KMS-11 (cell line): ENCODE measurements around the gene HACL1.

Experiments
- H2AFZ ChIP-seq: fragments of 200-600 bp; sonication (generic); 2 replicates; pipeline ENCODE4 v1.6.1; 2016; ENCODE audit warnings: antibody characterized with exemption, mixed run types, low read depth
- H3K27ac ChIP-seq: fragments of 200-600 bp; sonication (generic); 2 replicates; pipeline ENCODE4 v1.6.1; 2016; ENCODE audit warnings: mild to moderate bottlenecking, mixed run types
- H3K27me3 ChIP-seq: fragments of 200-600 bp; sonication (generic); 2 replicates; pipeline ENCODE4 v1.6.1; 2017; ENCODE audit warnings: mild to moderate bottlenecking, low read depth, mixed run types, moderate library complexity; ENCODE audit not compliant: insufficient read depth
- H3K36me3 ChIP-seq: fragments of 200-600 bp; sonication (generic); 2 replicates; pipeline ENCODE4 v1.6.1; 2017; ENCODE audit warnings: mild to moderate bottlenecking, mixed run types; ENCODE audit not compliant: insufficient read depth
- H3K4me1 ChIP-seq: fragments of 200-600 bp; sonication (generic); 2 replicates; pipeline ENCODE4 v1.6.1; 2016; ENCODE audit warnings: mild to moderate bottlenecking, low read depth, mixed run types; ENCODE audit not compliant: poor library complexity, severe bottlenecking
- H3K4me2 ChIP-seq: fragments of 200-600 bp; sonication (generic); 2 replicates; pipeline ENCODE4 v1.7.0; 2016; ENCODE audit warnings: mild to moderate bottlenecking, mixed run types
- H3K4me3 ChIP-seq: fragments of 200-600 bp; sonication (generic); IDR thresholded peaks from 2 replicates; pipeline ENCODE4 v1.6.1; 2017; ENCODE audit warnings: low read depth, low read length, mixed read lengths; ENCODE audit not compliant: insufficient read depth
- H3K79me2 ChIP-seq: fragments of 200-600 bp; sonication (generic); 2 replicates; pipeline ENCODE4 v1.6.1; 2016; ENCODE audit warnings: low read depth, mixed run types; ENCODE audit not compliant: insufficient read depth
- H3K9ac ChIP-seq: fragments of 200-600 bp; sonication (generic); 2 replicates; pipeline ENCODE4 v1.6.1; 2016; ENCODE audit warnings: mild to moderate bottlenecking, mixed run types
- H4K20me1 ChIP-seq: fragments of 200-600 bp; sonication (generic); 2 replicates; pipeline ENCODE4 v1.6.1; 2016; ENCODE audit warnings: mild to moderate bottlenecking, mixed run types; ENCODE audit not compliant: insufficient read depth
- TF ChIP-seq, protein P1 (sequence below): fragments of 200-600 bp; sonication (generic); conservative IDR thresholded peaks from 2 replicates; pipeline ENCODE4 v1.6.1; 2017; ENCODE audit warnings: low read depth, mild to moderate bottlenecking, antibody characterized with exemption, low read length, moderate library complexity, mixed read lengths

The HACL1 gene

DNA sequence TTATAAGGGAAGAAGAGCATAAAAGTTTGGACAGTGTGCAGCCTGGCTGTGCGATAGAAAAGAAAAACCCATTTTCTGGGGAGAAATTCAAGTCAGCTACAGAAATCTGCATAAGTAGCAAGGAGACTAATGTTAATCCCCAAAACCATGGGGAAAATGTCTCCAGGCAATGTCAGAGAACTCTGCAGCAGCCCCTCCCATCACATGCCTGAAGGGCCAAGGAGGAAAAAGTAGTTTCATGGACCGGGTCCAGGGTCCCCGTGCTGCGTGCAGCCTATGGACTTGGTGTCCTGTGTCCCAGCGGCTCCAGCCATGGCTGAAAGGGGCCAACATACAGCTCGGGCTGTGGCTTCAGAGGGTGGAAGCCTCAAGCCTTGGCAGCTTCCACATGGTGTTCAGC is 51.5 kb downstream of the HACL1 start:
- TF ChIP-seq, protein P1, sequence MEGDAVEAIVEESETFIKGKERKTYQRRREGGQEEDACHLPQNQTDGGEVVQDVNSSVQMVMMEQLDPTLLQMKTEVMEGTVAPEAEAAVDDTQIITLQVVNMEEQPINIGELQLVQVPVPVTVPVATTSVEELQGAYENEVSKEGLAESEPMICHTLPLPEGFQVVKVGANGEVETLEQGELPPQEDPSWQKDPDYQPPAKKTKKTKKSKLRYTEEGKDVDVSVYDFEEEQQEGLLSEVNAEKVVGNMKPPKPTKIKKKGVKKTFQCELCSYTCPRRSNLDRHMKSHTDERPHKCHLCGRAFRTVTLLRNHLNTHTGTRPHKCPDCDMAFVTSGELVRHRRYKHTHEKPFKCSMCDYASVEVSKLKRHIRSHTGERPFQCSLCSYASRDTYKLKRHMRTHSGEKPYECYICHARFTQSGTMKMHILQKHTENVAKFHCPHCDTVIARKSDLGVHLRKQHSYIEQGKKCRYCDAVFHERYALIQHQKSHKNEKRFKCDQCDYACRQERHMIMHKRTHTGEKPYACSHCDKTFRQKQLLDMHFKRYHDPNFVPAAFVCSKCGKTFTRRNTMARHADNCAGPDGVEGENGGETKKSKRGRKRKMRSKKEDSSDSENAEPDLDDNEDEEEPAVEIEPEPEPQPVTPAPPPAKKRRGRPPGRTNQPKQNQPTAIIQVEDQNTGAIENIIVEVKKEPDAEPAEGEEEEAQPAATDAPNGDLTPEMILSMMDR: no peak
- no peaks in the 10 kb centered on the region for H3K79me2 ChIP-seq
- H3K4me1 ChIP-seq: no peaks in the 10 kb centered on the region
- no peak overlapping the region for H2AFZ ChIP-seq
- no peak overlapping the region for H3K27ac ChIP-seq
- no peaks in the 10 kb centered on the region for H3K36me3 ChIP-seq
- H3K4me3 ChIP-seq: no peak overlapping the region
- no peak overlapping the region for H3K4me2 ChIP-seq
- no peaks in the 10 kb centered on the region for H4K20me1 ChIP-seq
- no peak overlapping the region for H3K9ac ChIP-seq
- H3K27me3 ChIP-seq: no peaks in the 10 kb centered on the region

DNA sequence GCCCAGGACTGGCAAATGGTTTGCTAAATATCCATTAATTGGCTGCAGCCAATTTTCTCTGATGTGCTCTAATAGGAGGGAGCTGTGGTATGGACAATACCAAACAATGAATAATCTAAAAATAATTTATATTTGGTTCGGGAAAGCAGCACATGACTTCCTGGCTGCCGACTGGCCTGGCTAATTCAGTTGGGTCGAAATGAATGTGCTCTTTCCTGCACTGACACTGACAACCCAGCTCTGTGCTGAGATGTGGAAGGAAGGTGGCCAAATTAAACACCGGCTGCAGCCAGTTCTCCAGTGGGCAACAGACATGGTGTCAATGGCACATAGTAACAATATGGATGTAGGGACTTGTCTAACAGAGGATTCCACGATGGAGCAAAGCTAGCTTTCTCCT is 58.8 kb downstream of the HACL1 start:
- H3K4me2 ChIP-seq: no peak overlapping the region
- no peaks in the 10 kb centered on the region for H3K4me1 ChIP-seq
- no peaks in the 10 kb centered on the region for H3K79me2 ChIP-seq
- no peak overlapping the region for H3K4me3 ChIP-seq
- TF ChIP-seq, protein P1: no peak
- H4K20me1 ChIP-seq: no peaks in the 10 kb centered on the region
- H3K36me3 ChIP-seq: no peaks in the 10 kb centered on the region
- no peak overlapping the region for H3K9ac ChIP-seq
- no peak overlapping the region for H3K27ac ChIP-seq
- no peak overlapping the region for H2AFZ ChIP-seq
- no peaks in the 10 kb centered on the region for H3K27me3 ChIP-seq

DNA sequence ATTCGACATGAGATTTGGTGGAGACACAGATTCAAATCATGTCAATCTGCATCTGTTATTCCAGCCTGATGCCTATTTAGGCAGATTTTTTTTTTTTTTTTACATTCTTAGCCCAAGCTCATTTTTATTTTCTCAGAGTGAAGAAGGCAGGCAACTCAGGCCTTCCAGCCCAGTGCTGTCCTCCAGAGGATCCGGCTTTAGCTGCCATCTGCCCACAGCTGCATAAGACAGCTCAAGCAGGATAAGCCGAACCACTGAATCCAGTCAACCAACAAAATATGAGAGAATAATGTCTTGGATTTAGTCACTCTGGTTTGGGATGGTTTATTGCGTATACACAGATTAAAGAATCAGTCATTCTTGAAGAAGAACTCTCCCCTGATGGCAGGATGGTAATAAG is 60.0 kb downstream of the HACL1 start:
- Histone ChIP-seq H3K4me2 (no peak overlapping the region), H3K36me3 (no peaks in the 10 kb centered on the region), H2AFZ (no peak overlapping the region), H3K9ac (no peak overlapping the region), H3K79me2 (no peaks in the 10 kb centered on the region), H3K27ac (no peak overlapping the region), H3K27me3 (no peaks in the 10 kb centered on the region), H4K20me1 (no peaks in the 10 kb centered on the region), H3K4me3 (no peak overlapping the region), H3K4me1 (no peaks in the 10 kb centered on the region)
- TF ChIP-seq, protein P1: no peak

DNA sequence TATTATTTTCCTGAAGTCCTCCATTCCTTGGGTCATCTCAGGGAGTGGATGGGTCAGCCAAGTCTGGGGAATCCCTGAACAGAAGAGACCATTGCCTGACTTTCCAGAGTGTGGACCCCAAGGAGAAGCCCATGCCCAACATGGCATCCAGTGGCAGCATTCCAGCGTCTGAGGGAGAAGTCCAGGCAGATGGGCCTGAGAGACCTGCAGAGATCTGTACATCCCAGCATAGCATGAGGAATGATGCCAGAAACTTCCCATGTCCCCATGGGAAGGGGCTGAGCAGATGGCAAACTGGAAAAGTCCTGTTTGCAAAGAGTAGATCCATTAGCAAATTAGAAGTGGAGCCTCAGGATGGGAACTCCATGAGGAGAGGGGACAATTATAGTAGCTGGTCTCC is 62.3 kb downstream of the HACL1 start:
- Histone ChIP-seq H3K36me3 (no peaks in the 10 kb centered on the region), H3K27me3 (no peaks in the 10 kb centered on the region), H3K27ac (no peak overlapping the region), H3K4me2 (no peak overlapping the region), H3K9ac (no peak overlapping the region), H3K4me1 (no peaks in the 10 kb centered on the region), H4K20me1 (no peaks in the 10 kb centered on the region), H2AFZ (no peak overlapping the region), H3K79me2 (no peaks in the 10 kb centered on the region), H3K4me3 (no peak overlapping the region)
- TF ChIP-seq, protein P1: no peak

DNA sequence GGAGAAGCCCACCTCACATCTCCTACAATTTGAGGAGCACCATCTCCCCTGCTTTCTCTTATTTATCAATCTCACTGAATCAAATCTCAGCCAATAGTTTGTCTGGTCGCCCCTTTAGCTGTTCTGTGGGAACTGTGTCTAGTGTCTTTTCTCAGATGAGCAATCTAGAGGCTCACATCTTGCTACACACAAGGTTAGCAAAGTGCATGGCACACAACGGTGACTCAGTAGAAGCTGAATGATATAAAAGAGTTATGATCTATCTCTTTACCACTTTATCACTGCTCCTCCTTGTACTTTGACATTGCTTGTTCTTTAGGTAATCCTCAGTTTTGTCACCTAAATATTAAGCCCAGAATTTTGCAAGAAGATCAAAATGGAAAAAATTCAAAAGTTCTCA is 63.0 kb downstream of the HACL1 start:
- H2AFZ ChIP-seq: no peak overlapping the region
- no peak overlapping the region for H3K4me2 ChIP-seq
- H3K27ac ChIP-seq: no peak overlapping the region
- no peak overlapping the region for H3K4me3 ChIP-seq
- H3K36me3 ChIP-seq: no peaks in the 10 kb centered on the region
- H4K20me1 ChIP-seq: no peaks in the 10 kb centered on the region
- no peaks in the 10 kb centered on the region for H3K79me2 ChIP-seq
- TF ChIP-seq, protein P1: no peak
- no peaks in the 10 kb centered on the region for H3K4me1 ChIP-seq
- H3K9ac ChIP-seq: no peak overlapping the region
- no peaks in the 10 kb centered on the region for H3K27me3 ChIP-seq
